Erythroblast (primary cell): ENCODE data around the gene TBX2.

Experiments used
- GATA1 ChIP-seq: IDR thresholded peaks from 2 replicates; pipeline ENCODE4 v1.6.1; 2011; ENCODE audit warnings: low read depth, mild to moderate bottlenecking, control low read depth, low read length, moderate library complexity
- POLR2A ChIP-seq: IDR thresholded peaks from 2 replicates; pipeline ENCODE4 v1.6.1; 2011; ENCODE audit warnings: mild to moderate bottlenecking, low read length

DNA sequence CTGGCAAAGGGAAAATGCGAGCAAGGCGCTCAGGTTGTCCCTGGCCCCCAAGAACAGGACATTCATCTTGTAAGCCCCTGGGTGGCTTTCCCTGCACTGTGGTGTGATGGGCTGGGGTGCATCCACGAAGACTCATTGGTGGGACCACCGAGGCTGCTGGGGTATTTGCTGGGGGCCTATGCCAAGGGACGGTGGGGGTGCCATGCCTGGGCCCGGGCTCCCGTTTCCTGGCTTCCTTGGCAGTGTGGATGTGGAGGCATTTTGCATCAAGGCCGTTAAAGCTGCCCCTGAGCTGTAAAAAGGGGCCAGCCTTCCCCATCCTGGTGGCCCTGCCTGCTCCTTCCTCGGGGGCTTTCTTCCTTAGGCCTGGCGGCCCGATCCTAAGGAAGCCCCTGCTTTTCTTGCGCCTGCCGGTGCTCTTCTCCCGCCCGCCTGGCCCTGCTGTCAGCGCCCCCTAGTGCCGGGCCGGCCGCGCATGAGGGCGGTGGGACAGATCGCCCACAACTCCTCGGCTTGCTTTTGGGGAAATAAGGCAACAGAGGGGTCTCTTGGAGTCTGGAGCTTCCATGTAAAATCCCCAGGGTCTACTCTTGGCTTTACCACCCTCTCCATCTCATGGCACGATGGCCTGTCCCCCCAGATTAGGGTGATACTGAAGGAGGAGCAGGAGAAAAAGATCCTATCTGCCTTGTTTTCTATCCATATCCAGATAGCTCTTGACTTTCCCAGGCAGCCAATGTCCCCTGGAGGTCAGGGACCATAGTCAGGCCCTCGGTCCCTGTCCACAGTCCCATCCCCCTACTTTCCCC lies 9.8 kb upstream of the TBX2 start:
- TF ChIP-seq POLR2A (no peak), GATA1 (no peak)
